Stimulated activated naive CD4-positive, alpha-beta T cell (primary cell): Measurements from ENCODE around the gene CHST11.

Experiments
- DNase-seq, 6 experiments: peaks; one replicate each; lab custom pipeline; 2025; lab: John Stamatoyannopoulos, UW

CHST11 gene

GRCh38 chr12:104433061-104433460 lies 23.7 kb upstream of the CHST11 start:
- no peak for DNase-seq

- DNase-seq: no peak
These were observed 22.6 kb upstream of the CHST11 start for GRCh38 chr12:104434129-104434528.

GRCh38 chr12:104435175-104435574 lies 21.6 kb upstream of the CHST11 start:
- no peak for DNase-seq

- no peak for DNase-seq
These were observed 21.0 kb upstream of the CHST11 start for GRCh38 chr12:104435765-104436164.

GRCh38 chr12:104436790-104437189 lies 20.0 kb upstream of the CHST11 start:
- no peak for DNase-seq

GRCh38 chr12:104438134-104438533 lies 18.6 kb upstream of the CHST11 start:
- DNase-seq: no peak

- no peak for DNase-seq
These were observed 17.6 kb upstream of the CHST11 start for GRCh38 chr12:104439137-104439536.

- DNase-seq: no peak
These were observed 13.7 kb upstream of the CHST11 start for GRCh38 chr12:104443008-104443407.

GRCh38 chr12:104446646-104447421 lies 9.9 kb upstream of the CHST11 start:
- DNase-seq: no peak

- DNase-seq: no peak
These were observed 8.7 kb upstream of the CHST11 start for GRCh38 chr12:104448031-104448430.

GRCh38 chr12:104448451-104448850 lies 8.3 kb upstream of the CHST11 start:
- DNase-seq: no peak

GRCh38 chr12:104450700-104451099 lies 6.0 kb upstream of the CHST11 start:
- DNase-seq: no peak

GRCh38 chr12:104452087-104452486 lies 4.7 kb upstream of the CHST11 start:
- no peak for DNase-seq

GRCh38 chr12:104453133-104453532 lies 3.6 kb upstream of the CHST11 start:
- no peak for DNase-seq

- DNase-seq: no peak
These were observed 1.8 kb upstream of the CHST11 start for GRCh38 chr12:104454997-104455396.

- no peak for DNase-seq
These were observed 951 bp upstream of the CHST11 start for GRCh38 chr12:104455578-104456416.

- peak in 5 of 6 experiments; percentile 22 to 79 (median 57) for DNase-seq
These were observed 400 bp downstream of the CHST11 start for GRCh38 chr12:104456950-104457745.

GRCh38 chr12:104457746-104458693 lies 1.3 kb downstream of the CHST11 start:
- DNase-seq: peak; percentile 42 to 62 (median 48)

GRCh38 chr12:104458694-104459367 lies 2.1 kb downstream of the CHST11 start:
- peak in 2 of 6 experiments; percentile 30 to 60 for DNase-seq

GRCh38 chr12:104459368-104459909 lies 2.7 kb downstream of the CHST11 start:
- DNase-seq: no peak
